HG03045 (cell line): ENCODE data around the gene CASP14.
"Not testable (repeated sequence)": the region's sequence is repeated elsewhere in the genome, so short reads cannot be mapped to it uniquely, and the experiment has no call there.

ENCODE experiments used
- ATAC-seq: cut with Tn5 transposase; IDR thresholded peaks from one replicate; pipeline ENCODE4 v1.9.1; 2021; ENCODE audit warnings: mild to moderate bottlenecking, moderate library complexity; ENCODE audit not compliant: unreplicated experiment

CASP14 gene

GRCh38 chr19:15048885-15049541 is at the start of gene CASP14:
CASP14 (plus strand) TSS chr19:15049480; CDS start chr19:15052252, 2,772 bp downstream.
- no peak for ATAC-seq

GRCh38 chr19:15008308-15008707 is 41.0 kb upstream of the CASP14 start:
- ATAC-seq = no peak

- no peak for ATAC-seq
Measured at GRCh38 chr19:15010501-15011300, 38.6 kb upstream of the CASP14 start.

GRCh38 chr19:15014579-15014978 is 34.7 kb upstream of the CASP14 start:
- no peak for ATAC-seq

- ATAC-seq = no peak
Measured at GRCh38 chr19:15015946-15016542, 33.2 kb upstream of the CASP14 start.

DNA sequence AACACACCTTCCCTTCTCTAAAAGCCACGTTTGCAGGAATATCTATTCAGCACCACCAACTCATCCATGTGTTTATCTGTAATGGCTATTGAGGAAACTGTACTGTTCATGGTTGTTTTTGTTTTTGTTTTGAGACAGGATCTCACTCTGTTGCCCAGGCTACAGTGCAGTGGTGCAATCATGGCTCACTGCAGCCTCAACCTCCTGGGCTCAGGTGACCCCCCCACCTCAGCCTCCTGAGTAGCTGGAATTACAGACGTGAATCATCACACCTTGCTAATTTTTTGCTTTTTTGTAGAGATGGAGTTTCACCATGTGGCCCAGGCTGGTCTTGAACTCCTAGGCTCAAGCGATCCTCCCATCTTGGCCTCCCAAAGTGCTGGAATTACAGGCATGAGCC is 30.4 kb upstream of the CASP14 start:
- ATAC-seq = not testable (repeated sequence)

DNA sequence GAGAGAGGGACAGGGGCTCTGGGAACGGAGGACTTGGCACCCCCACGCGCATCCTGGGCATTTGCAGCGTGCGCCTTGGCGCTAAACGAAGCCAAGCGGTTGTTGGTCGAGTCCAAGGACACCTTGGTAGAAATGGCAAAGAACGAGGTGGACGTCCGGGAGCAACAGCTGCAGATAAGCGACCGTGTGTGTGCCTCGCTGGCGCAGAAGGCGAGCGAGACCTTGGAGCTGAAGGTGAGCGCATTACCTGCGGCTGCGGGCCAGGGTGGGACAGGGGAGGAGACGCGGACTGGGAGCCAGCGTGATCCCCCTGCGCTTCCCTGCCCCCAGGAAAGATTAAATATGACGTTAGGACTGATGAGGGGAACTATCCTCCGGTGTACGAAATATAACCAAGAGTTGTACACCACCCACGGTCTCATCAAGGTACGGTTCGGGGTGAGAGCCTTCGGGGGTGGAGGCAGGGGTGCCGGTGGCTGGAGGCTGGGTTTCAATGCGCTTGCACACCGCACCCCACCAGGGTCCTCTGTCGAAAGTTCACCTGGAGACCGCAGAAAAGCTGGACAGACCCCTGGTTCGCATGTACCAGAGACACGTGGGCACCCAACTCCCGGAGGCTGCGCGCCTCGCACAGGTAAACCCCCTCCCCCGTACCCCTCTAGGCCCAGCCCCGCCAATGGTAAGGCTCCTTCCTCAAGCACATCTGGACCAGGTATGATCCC is 27.8 kb upstream of the CASP14 start:
- no peak for ATAC-seq

- ATAC-seq = no peak
Measured at GRCh38 chr19:15022752-15023151, 26.5 kb upstream of the CASP14 start.

- ATAC-seq = no peak
Measured at GRCh38 chr19:15025217-15025616, 24.1 kb upstream of the CASP14 start.

GRCh38 chr19:15028490-15028889 is 20.8 kb upstream of the CASP14 start:
- no peak for ATAC-seq

DNA sequence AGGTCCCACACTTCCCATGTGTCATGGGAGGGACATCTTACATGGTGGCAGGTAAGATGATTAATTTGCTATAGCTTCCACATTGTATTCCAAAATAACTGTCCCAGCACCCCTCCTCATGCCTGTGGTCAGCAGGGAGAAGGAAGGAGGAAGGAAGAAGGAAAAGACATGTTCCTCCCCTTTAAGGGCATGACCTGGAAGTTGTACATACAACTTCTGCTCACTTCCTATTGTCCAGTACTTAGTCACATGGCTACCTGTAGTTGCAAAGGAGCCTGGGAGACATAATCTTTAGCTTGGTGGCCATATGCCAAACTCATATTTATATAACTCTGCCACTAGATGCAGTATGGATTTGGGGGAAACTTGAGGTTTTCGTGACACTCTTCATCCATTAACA is 17.6 kb upstream of the CASP14 start:
- ATAC-seq = no peak

- ATAC-seq = no peak
Measured at GRCh38 chr19:15035795-15036311, 13.4 kb upstream of the CASP14 start.

DNA sequence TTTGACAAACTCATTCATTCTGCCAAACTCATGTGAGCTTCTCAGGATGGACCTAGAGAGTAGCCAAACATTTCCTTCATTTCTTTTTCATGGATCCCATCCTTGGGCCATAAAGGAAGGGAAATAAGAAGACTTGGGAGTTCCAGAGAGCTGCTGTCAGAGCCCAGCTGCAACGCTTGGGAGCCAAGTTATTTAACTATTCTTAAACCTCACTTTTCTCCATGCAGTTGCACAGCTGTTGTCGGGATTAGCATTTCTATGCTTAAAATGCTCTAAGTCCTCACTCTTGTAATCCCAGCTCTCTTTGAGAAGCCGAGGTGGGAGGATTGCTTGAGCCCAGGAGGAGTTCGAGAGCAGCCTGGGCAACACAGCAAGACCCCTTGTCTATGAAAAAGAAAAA is 11.7 kb upstream of the CASP14 start:
- no peak for ATAC-seq

GRCh38 chr19:15038294-15038693 is 11.0 kb upstream of the CASP14 start:
- ATAC-seq = no peak

GRCh38 chr19:15042003-15042402 is 7.3 kb upstream of the CASP14 start:
- ATAC-seq = no peak

- no peak for ATAC-seq
Measured at GRCh38 chr19:15042826-15043225, 6.5 kb upstream of the CASP14 start.

- no peak for ATAC-seq
Measured at GRCh38 chr19:15045506-15045905, 3.8 kb upstream of the CASP14 start.

- ATAC-seq = no peak
Measured at GRCh38 chr19:15047680-15048079, 1.6 kb upstream of the CASP14 start.

DNA sequence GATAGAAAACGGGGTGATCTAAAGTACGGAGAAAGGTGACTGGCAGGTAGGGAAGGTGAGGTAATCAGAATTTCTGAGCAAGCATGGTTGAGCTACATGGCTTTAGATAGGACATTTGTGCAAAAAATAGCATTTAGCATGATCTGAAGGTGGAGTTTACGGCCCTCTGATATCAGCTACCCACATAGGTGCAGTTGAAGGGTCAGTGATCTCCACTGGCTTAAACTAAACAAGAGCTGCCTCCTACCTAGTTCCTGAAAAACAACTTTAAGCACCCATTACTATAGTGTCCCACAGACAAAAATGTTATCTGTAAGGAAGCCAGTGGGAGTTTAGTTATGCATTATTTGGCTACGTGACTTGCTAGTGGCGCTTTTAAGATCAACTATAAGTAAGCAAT is 1.2 kb upstream of the CASP14 start:
- no peak for ATAC-seq

DNA sequence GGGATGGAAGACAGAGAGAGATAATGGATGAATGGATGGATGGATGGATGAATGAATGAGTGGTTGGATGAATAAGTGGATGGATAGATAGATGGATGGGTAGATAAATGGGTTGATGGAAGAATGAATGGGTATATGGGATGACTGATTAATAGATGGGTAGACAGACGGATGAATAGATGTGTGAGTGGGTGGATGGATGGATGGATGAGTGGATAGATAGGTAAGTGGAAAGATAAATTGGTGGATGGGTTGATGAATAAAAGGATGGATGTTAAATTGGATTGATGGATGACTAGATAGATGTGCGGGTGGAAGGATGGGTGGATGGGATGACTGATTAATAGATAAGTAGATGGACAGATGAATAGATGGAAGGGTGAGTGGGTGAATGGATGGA is 1.4 kb downstream of the CASP14 start:
- no peak for ATAC-seq

- no peak for ATAC-seq
Measured at GRCh38 chr19:15062036-15062435, 12.8 kb downstream of the CASP14 start.
